ENCODE data around the gene TMEM132D. TPM values are rescaled to one million over a fixed set of nuclear protein-coding genes. Genes with fewer than 3 reads are reported as not detected.

The TMEM132D gene
- polyA plus RNA-seq, 1 donor from 2014 or later: 1.3 TPM

- Histone ChIP-seq H3K36me3 (ENCODE audit: insufficient read depth, low read length) (no peaks in the 10 kb centered on the region), H3K27me3 (ENCODE audit: insufficient read depth, low read depth, low read length) (no peaks in the 10 kb centered on the region), H3F3A (ENCODE audit: insufficient read depth, low read length, poor library complexity, severe bottlenecking) (no peaks in the 10 kb centered on the region), H3K9ac (ENCODE audit: low read length) (no peak overlapping the region), H3K9me3 (ENCODE audit: low read length) (no peaks in the 10 kb centered on the region), H3K27ac (ENCODE audit: low read length) (no peak overlapping the region), H4K20me1 (ENCODE audit: insufficient read depth) (no peaks in the 10 kb centered on the region), H2AFZ (ENCODE audit: low read depth, low read length) (no peak overlapping the region), H3K79me2 (replicated peaks; ENCODE audit: insufficient read depth, low read length) (no peaks in the 10 kb centered on the region), H3K4me2 (ENCODE audit: low read length) (no peak overlapping the region), H3K4me3 (ENCODE audit: low read length) (no peak overlapping the region), H3K9me2 (ENCODE audit: insufficient read depth, low read length) (no peaks in the 10 kb centered on the region)
- no peak for TF ChIP-seq POLR2AphosphoS5 (IDR thresholded peaks at IDR 0.05)
- TF ChIP-seq MXI1 (conservative IDR thresholded peaks at IDR 0.05; ENCODE audit: poor library complexity, severe bottlenecking): no peak
- no peak for TF ChIP-seq SMC3 (conservative IDR thresholded peaks at IDR 0.05; ENCODE audit: poor library complexity)
- no peak for TF ChIP-seq EZH2 (IDR thresholded peaks at IDR 0.05; ENCODE audit: borderline replicate concordance, insufficient read depth, low read length, poor library complexity, severe bottlenecking)
- TF ChIP-seq CTCF (IDR thresholded peaks at IDR 0.05; ENCODE audit: poor library complexity, severe bottlenecking): no peak
- TF ChIP-seq RAD21 (conservative IDR thresholded peaks at IDR 0.05): no peak
- no peak for TF ChIP-seq REST (IDR thresholded peaks at IDR 0.05; ENCODE audit: borderline replicate concordance)
- no peak for TF ChIP-seq TAF1 (IDR thresholded peaks at IDR 0.05; ENCODE audit: low read depth)
- TF ChIP-seq EP300 (conservative IDR thresholded peaks at IDR 0.05; ENCODE audit: poor library complexity, severe bottlenecking): no peak
These were observed 342.5 kb downstream of the TMEM132D start for GRCh38 chr12:129561304-129561703.

GRCh38 chr12:129559776-129560175, 344.0 kb downstream of the TMEM132D start:
- no peak overlapping the region for H3K4me3 ChIP-seq (ENCODE audit: low read length)
- no peaks in the 10 kb centered on the region for H3K79me2 ChIP-seq (replicated peaks; ENCODE audit: insufficient read depth, low read length)

More at GRCh38 chr12:129559776-129560175, 344.0 kb downstream of the TMEM132D start:
- H3K4me2 ChIP-seq (ENCODE audit: low read length): no peak overlapping the region
- no peaks in the 10 kb centered on the region for H3K9me2 ChIP-seq (ENCODE audit: insufficient read depth, low read length)
- TF ChIP-seq EP300 (conservative IDR thresholded peaks at IDR 0.05; ENCODE audit: poor library complexity, severe bottlenecking) (no peak), SMC3 (conservative IDR thresholded peaks at IDR 0.05; ENCODE audit: poor library complexity) (no peak), POLR2AphosphoS5 (IDR thresholded peaks at IDR 0.05) (no peak), EZH2 (IDR thresholded peaks at IDR 0.05; ENCODE audit: borderline replicate concordance, insufficient read depth, low read length, poor library complexity, severe bottlenecking) (no peak)
- H3K36me3 ChIP-seq (ENCODE audit: insufficient read depth, low read length): no peaks in the 10 kb centered on the region
- H3K27ac ChIP-seq (ENCODE audit: low read length): no peak overlapping the region
- H3K9ac ChIP-seq (ENCODE audit: low read length): no peak overlapping the region
- H3K9me3 ChIP-seq (ENCODE audit: low read length): no peaks in the 10 kb centered on the region
- H4K20me1 ChIP-seq (ENCODE audit: insufficient read depth): no peaks in the 10 kb centered on the region
- no peaks in the 10 kb centered on the region for H3K27me3 ChIP-seq (ENCODE audit: insufficient read depth, low read depth, low read length)
- no peak overlapping the region for H2AFZ ChIP-seq (ENCODE audit: low read depth, low read length)
- no peaks in the 10 kb centered on the region for H3F3A ChIP-seq (ENCODE audit: insufficient read depth, low read length, poor library complexity, severe bottlenecking)

All from neural cell (in vitro differentiated cells).